Upper lobe of right lung (tissue), 1 donor: Measurements from ENCODE around the gene CD14. TPM values are rescaled to one million over a fixed set of nuclear protein-coding genes. Genes with fewer than 3 reads are reported as not detected.
"Not testable (repeated sequence)": the region's sequence is repeated elsewhere in the genome, so short reads cannot be mapped to it uniquely, and the experiment has no call there.

Experiments
- ATAC-seq: fragments of 200-7000 bp; cut with Tn5 transposase; one replicate; pipeline ENCODE4 v1.9.1; 2020; ENCODE audit warnings: mild to moderate bottlenecking, moderate library complexity
- DNase-seq: peaks from one replicate; pipeline ENCODE4 v3.0.0-alpha.2; 2020
- H3K27ac ChIP-seq: fragments of 200-600 bp; one replicate; pipeline ENCODE4 v1.8.0; 2022
- H3K27me3 ChIP-seq: fragments of 200-600 bp; one replicate; pipeline ENCODE4 v1.8.0; 2022; ENCODE audit warnings: mild to moderate bottlenecking
- H3K36me3 ChIP-seq: fragments of 200-600 bp; one replicate; pipeline ENCODE4 v1.8.0; 2022
- H3K4me1 ChIP-seq: fragments of 200-600 bp; one replicate; pipeline ENCODE4 v1.8.0; 2022
- H3K4me3 ChIP-seq: fragments of 200-600 bp; one replicate; pipeline ENCODE4 v1.8.0; 2022; ENCODE audit warnings: mild to moderate bottlenecking
- H3K9me3 ChIP-seq: fragments of 200-600 bp; one replicate; pipeline ENCODE4 v1.8.0; 2022
- intact Hi-C: fragments of 100-400 bp; cut with DNase I; formaldehyde crosslinking; loops from one replicate; pipeline ENCODE4 v1.11.0; 2022
- total RNA-seq: library from RNA; stranded (reverse); fragmentation: NEBNext Ultra II Directional; extraction: Animal tissue kit (Norgen Biotek cat#: 25700); gene quantifications from one replicate; pipeline ENCODE4 v1.2.1, GENCODE V29; 2021
- TF ChIP-seq, protein P1 (sequence below): fragments of 200-600 bp; IDR thresholded peaks from one replicate; pipeline ENCODE4 v1.8.0; 2022; ENCODE audit warnings: antibody characterized with exemption
- donor health status: DM: no; HTN: yes; CAD: no; lungs with severe emphysema.

CD14 gene
- total RNA-seq, 1 donor from 2014 or later, result 127 TPM

DNA sequence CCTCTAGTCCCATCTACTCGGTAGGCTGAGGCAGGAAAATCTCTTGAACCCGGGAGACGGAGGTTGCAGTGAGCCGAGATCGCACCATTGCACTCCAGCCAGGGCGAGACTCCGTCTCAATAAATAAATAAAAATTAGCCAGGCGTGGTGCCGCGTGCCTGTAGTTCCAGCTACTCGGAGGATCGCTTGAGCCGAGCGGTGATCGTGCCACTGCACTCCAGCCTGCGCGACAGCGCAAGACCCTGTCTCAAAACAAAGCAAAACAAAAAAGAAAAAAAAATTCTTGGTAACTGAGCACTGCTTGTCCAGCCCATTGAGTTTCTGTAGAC is 31.0 kb upstream of the CD14 start:
- no peaks in the 10 kb centered on the region for H3K9me3 ChIP-seq
- peaks cover 65% of the 10 kb centered on the region for H3K36me3 ChIP-seq
- H3K27ac ChIP-seq, result peak overlapping the region; percentile 89
- no peak for ATAC-seq
- DNase-seq, result no peak
- no peaks in the 10 kb centered on the region for H3K27me3 ChIP-seq
- peak overlapping the region; percentile 87 for H3K4me3 ChIP-seq
- intact Hi-C loops, result no loop called here
- TF ChIP-seq, protein P1, sequence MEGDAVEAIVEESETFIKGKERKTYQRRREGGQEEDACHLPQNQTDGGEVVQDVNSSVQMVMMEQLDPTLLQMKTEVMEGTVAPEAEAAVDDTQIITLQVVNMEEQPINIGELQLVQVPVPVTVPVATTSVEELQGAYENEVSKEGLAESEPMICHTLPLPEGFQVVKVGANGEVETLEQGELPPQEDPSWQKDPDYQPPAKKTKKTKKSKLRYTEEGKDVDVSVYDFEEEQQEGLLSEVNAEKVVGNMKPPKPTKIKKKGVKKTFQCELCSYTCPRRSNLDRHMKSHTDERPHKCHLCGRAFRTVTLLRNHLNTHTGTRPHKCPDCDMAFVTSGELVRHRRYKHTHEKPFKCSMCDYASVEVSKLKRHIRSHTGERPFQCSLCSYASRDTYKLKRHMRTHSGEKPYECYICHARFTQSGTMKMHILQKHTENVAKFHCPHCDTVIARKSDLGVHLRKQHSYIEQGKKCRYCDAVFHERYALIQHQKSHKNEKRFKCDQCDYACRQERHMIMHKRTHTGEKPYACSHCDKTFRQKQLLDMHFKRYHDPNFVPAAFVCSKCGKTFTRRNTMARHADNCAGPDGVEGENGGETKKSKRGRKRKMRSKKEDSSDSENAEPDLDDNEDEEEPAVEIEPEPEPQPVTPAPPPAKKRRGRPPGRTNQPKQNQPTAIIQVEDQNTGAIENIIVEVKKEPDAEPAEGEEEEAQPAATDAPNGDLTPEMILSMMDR, result no peak
- H3K4me1 ChIP-seq, result peaks cover 18% of the 10 kb centered on the region

DNA sequence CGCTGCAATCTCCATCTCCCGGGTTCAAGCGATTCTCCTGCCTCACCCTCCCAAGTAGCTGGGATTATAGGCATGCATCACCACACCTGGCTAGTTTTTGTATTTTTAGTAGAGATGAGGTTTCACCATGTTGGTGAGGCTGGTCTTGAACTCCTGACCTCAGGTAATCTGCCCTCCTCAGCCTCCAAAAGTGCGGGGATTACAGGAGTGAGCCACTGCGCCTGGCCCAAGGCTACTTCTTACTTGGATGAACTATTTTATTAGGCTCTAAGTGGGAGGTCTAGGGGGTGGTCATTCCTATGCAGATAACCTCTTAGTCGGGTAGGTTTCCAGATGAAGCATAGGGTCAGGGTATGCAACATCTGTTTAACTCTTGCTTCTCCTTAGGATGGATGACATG is 27.4 kb upstream of the CD14 start:
- H3K4me1 ChIP-seq, H3K27me3 ChIP-seq, H3K27ac ChIP-seq, ATAC-seq, DNase-seq, intact Hi-C loops, H3K9me3 ChIP-seq, H3K4me3 ChIP-seq: not testable (repeated sequence)
- H3K36me3 ChIP-seq, result peaks cover 80% of the 10 kb centered on the region

DNA sequence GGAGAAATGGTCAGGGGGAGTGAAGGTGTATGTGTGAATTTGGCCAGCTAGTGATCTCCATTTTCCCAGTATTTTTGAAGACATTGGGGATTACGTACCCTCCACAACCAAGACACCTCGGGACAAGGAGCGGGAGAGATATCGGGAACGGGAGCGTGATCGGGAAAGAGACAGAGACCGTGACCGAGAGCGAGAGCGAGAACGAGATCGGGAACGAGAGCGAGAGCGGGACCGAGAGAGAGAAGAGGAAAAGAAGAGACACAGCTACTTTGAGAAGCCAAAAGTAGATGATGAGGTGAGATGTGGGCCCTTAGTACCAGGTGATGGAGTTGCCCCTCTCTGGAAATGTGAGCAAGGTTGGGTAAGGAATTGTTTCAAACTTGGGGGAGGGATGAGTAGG is 25.9 kb upstream of the CD14 start:
- Histone ChIP-seq H3K36me3 (peaks cover 95% of the 10 kb centered on the region), H3K4me1 (peaks cover 4% of the 10 kb centered on the region), H3K4me3 (no peak overlapping the region), H3K27ac (no peak overlapping the region), H3K27me3 (no peaks in the 10 kb centered on the region), H3K9me3 (no peaks in the 10 kb centered on the region)
- intact Hi-C loops, result no loop called here
- no peak for DNase-seq
- no peak for ATAC-seq
- TF ChIP-seq, protein P1, result no peak

DNA sequence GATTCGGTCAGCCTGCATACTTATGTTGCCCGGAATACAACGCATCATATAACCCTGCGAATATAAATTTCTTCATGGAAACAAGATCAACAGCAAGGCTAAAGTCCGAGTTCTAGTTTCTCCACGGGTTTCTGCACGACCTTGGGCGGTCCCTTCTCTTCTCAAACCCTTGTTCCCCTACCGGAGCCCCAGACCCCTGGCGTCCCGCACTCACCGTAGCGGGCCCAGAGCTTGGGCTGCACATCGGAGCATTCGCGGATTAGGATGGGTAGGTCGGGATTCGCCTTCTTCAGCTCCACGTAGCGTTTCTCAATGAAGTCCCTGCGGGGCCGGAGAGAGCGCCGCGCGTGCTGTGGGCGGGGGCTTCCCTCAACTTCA is 14.1 kb upstream of the CD14 start:
- Histone ChIP-seq H3K9me3 (no peaks in the 10 kb centered on the region), H3K4me1 (peaks cover 21% of the 10 kb centered on the region), H3K4me3 (peak overlapping the region; percentile 99), H3K36me3 (peaks cover 61% of the 10 kb centered on the region), H3K27me3 (no peaks in the 10 kb centered on the region), H3K27ac (peak overlapping the region; percentile 86)
- ATAC-seq, result no peak
- no peak for DNase-seq
- TF ChIP-seq, protein P1, result no peak
- intact Hi-C loops, result no loop called here

DNA sequence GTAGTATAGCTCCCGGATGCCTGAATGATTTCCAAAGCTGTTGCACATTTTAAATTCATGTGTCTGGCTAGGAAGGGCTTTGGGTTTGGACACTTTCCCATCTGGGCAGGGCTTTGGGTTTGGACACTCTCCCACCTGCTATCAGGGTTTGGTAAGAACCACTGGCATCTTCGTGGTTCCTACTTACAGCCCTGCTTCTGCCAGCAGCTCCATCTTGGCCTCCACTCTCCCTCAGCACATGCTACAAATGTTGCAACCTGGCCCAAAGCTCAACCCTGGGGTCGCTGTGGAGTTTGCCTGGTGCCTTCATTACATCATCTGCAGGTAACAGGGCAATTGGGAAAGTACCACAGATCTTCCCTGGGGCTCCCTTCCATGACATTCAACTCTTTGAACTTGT is 9.7 kb upstream of the CD14 start:
- H3K27me3 ChIP-seq, result no peaks in the 10 kb centered on the region
- H3K36me3 ChIP-seq, result peaks cover 29% of the 10 kb centered on the region
- no peak overlapping the region for H3K27ac ChIP-seq
- TF ChIP-seq, protein P1, result no peak
- intact Hi-C loops, result no loop called here
- H3K4me1 ChIP-seq, result peaks cover 20% of the 10 kb centered on the region
- H3K9me3 ChIP-seq, result no peaks in the 10 kb centered on the region
- ATAC-seq (no peak), DNase-seq (no peak)
- no peak overlapping the region for H3K4me3 ChIP-seq

DNA sequence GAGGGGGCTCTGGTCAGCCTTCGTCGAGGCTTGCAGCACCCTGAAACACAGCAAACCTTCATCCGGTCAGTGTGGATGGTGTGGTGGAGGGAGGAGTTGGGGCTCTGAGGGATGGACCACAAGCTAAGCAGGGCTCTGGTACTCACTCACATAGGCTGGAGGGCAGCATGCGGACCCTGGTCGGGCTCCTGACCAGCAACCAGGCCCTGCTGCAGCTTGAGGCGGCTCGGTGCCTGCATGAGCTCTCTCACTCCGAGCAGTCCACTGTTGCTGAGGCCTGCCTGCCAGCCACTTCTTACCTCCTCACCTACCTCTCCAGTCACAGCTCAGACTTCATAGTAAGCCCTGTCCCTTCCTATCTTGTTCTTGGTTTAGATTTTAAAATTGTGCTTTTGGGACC is 8.7 kb upstream of the CD14 start:
- no peak for DNase-seq
- Histone ChIP-seq H3K36me3 (peaks cover 29% of the 10 kb centered on the region), H3K4me1 (peaks cover 19% of the 10 kb centered on the region), H3K9me3 (no peaks in the 10 kb centered on the region), H3K4me3 (no peak overlapping the region), H3K27ac (no peak overlapping the region), H3K27me3 (no peaks in the 10 kb centered on the region)
- intact Hi-C loops, result no loop called here
- ATAC-seq, result no peak
- TF ChIP-seq, protein P1, result no peak
